RKO (cell line): ENCODE results near the gene PEMT.

ENCODE experiments used
- DNase-seq: peaks from one replicate; pipeline ENCODE4 v3.0.0-alpha.2; 2016; ENCODE audit warnings: low spot score

Gene PEMT

DNA sequence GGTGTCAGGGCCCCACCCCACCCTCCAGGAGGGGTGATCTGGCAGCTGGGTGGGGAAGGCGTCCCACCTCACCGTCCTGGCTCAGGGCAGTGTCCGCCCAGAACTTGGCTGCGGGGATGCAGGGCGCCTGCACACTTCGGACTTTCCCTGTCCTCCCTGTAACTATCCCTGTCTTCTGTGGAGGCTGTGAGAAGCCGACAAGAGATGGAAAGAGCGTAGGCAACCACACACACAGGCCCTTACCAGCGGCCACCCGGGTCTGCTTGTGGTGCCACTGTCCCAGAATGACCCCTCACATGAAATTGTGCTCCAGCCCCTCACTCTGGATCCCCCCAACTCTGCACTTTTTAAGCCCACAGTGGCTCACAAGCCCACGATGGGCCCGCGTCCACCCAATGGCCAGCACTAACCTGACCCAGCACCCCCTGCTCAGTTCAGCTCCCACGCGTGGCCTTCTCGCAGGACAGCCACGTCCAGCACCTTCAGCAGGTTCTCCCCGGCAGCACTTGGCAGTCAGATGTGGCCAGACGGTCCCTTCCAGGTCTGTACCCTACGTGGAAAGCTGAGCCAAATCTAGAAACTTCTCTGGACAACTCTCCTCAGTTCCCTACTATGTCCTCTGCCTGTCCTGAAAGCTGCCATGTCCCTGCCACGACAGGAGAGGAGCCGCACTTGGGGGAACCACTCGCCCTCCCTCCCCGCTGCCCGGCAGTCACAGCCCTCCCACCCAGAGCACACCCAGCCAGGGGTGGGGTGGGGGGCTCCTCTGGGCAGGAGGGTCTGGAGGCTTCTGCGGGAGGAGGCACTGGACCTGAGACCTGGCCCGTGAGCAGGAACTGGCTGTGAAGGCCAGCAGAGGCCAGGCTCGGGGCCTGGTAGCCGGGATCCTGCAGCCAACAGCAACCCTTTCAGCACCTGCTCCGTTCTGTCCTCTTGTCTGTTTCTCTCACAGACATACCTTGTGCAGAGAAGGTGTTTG is 38.0 kb downstream of the PEMT start:
- no peak for DNase-seq

DNA sequence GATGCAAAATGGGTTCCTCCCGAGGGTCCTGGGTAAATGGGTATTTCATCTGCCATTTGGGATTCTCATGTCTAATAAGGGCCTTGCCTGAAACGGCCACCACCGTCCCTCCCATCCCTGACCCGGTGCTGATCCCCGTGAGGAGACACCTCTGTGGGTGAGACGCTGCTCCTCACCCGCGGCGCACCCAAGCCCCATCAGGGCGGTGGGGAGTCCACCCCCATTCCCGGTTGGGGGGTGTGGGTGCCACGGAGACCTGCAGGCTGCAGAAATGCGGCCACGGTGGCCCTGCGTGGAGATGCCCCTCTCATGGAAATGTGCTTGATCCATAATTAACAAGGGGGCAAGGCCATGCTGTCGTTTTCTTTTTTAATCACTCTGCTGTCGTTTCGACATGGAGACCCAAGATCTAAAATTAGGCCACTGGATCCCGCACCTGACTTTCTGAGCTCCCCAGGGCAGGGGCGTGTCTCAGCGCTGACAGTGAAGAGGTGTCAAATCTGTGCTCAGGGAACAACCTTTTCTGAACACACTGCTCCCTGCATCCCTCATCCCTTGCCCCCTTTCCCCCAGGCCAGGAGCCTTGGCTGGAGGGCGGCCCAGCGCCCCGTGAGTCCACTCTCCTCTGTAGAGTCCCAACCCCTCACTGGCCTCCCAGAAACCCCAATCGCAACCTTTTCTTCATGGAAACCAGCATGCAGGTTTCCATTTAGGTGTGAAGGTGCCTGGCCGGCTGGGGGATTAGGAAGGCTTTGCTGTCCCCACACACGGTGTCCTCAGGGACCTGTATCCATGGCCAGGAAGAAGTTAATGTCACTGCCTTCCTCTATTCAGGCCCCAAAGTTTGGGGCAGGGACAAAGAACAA is 38.9 kb downstream of the PEMT start:
- DNase-seq, result no peak

DNA sequence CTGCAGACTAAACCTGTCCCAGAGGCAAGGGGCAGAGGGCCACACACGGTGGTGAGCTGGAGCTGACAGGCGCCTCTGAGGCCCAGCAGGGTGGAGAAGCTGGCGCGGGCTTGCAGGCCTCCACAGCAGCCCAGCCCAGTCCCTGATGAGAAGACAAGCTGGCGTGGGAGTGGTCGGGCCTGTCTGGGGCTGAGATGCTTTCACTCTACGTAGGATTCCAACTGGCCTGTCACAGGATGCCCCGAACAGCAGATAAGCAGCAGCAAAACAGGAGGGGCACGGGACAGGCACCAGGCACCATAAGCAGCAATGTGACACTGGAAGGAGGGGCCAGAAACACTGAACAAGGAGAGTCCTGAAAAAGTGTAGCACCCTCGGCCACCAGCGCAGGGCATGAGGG is 40.1 kb downstream of the PEMT start:
- no peak for DNase-seq

DNA sequence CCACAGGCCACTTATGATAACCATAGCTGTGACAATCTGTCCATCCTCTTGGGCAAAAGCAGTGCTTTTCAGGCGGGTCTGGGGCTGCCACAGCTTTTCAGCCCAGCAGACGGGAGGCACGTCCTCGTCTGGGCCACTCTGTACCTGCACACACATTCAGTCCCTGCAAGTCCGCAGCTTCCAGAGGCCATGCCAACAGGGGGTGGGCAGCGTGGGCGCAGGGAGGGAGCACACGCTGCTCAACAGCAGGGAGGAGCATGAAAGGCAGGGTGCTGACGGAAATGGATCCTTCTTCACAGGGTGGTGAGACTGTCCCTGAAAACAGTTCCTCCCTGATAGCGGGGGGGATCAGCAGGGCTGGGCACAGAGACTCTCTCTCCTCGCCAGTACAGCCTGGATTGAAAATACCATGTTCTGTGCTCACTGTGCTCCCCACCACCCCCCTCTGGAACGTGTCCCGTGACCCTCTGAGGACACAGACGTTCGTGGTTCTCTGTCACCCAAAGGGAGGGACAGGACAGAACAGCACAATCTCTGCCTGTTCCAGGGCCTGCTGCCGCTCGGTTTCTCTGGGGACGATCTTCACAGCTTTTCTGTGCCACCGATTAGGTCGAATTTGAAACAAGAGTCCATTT is 41.7 kb downstream of the PEMT start:
- DNase-seq, result no peak

DNA sequence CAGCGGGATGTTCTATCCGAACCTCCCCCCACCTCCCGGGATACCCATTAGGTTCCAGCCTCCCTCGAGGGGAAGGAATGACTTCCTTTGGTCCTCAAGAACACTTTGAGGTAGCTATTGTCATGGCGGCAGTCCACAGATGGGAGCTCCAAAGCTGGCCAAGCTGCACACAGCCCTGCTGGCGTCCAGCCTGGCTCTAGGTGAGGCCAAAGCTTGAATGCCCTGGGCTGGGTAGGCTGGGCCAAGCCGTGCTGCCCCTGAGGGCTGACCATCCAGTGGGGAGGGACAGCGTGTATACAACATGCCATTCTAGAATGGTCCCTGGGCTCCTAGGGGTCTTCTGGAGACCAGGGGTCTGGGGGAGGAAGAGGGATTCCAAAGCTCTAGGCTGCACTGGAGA is 43.5 kb downstream of the PEMT start:
- DNase-seq, result no peak

DNA sequence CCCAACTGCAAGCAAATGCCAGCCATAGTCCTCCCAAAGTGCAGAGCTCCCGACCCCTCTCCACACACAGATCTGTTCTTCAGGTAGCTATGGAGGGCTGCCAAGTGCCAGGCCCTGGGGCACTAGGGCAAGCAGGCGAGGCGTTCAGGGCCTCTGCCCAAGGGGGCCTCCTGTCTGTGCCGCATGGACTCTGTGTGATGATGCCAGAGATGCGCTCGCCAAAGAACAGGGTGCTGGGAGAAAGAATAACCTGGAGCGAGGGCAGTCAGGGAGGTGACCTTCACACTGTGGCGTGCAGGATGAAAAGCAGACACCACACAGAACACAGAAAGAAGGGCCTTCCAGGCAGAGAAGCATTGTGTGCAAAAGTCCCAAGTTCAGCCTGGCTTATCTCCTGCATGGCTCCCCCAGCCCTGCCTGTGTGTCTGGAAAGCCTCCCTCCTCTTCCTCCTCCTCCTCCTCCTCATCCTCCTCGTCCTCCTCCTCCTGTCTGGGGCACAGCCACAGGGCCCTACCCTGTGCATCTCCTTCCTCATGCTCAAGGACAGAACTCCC is 44.2 kb downstream of the PEMT start:
- no peak for DNase-seq

DNA sequence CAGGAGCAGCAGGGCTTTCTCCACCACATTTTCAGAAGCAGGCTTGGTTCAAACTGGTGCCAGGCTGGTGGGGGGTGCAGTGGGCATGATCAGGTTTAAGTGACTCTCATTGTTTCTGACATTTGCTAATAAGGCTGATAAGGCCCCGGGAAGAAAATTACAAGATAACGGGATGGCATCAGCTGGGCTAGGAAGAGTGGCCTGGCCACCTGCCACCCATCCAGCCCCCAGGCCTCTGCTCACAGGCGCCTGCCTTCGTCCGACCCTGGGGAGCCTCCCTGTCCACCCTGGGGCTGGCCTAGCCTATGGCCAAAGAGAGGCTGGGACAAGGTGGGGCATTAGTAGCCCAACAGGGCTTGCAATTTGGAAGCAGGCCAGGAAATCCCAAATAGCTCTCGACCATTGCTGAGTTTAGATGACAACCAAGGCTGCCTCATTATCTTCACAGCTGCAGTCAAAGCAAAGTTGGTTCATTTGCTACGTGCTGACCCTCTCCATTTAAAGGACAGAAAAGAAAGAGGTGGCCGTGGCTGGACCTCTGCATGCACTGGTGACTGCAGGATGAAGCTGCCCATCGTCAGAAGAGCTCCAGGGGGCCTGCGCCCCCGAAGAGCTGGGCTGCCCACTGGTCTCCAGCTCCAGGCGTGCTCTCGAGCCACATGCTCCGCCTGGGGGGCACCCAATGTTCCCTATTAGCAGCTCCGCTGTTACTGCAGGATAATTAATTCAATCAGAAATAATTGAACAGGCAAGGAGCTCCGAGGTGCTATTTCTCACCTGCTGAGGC is 44.9 kb downstream of the PEMT start:
- no peak for DNase-seq

DNA sequence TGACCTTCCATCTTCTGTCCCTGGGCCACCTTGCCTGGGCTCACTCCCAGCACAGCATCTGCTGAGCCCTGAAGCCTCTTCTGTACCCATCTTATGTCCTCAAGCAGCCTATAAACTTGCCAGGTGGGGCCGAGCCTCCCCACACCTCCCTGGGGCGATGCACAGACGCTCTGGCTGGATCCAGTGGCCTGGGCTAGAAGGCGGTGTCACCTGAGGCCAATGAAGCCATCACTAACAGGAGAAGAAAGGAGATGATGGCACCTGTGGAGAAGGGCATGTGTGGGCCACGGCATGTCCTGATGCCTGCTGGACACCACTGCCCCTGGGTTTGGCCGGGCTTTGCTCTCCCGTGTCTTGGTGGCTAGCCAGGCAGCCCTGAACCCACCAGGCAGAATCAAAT is 45.5 kb downstream of the PEMT start:
- no peak for DNase-seq

DNA sequence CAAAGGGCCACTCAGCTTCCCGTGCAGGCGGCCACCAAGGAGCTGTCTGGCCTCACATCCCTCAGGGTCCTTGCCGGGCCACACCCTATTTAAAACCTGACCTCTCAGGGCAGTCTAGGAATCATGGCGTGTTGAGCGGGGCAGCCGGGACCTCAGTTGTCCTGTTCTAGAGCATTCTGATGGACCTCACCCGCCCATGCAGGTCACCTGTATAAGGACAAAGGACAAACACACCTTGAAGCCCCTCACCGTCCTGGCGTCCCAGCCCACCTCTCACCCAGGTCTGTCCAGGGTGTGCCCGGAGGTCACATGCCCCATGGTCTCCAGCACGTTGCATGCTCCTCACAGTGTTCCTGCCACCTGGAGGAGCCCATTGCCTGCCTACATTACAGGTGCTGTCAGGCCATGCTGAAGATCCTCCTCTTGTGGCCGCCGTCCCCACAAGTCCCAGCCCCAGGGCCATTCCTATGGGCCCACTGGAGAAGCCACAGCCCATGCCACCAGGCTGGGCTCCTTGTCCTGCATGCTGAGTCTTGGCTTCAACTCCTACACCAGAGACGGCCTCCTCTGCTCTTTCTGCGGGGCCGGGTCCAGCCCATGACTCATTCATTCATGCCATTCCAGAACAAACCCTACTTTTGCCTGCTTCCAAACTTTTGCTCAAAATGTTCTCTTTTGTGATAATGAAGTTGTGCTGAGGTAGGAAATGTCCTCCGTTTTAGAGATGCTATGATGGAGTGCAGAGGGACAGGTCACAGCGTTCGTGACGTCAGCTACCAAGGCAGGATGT is 46.3 kb downstream of the PEMT start:
- DNase-seq, result no peak

DNA sequence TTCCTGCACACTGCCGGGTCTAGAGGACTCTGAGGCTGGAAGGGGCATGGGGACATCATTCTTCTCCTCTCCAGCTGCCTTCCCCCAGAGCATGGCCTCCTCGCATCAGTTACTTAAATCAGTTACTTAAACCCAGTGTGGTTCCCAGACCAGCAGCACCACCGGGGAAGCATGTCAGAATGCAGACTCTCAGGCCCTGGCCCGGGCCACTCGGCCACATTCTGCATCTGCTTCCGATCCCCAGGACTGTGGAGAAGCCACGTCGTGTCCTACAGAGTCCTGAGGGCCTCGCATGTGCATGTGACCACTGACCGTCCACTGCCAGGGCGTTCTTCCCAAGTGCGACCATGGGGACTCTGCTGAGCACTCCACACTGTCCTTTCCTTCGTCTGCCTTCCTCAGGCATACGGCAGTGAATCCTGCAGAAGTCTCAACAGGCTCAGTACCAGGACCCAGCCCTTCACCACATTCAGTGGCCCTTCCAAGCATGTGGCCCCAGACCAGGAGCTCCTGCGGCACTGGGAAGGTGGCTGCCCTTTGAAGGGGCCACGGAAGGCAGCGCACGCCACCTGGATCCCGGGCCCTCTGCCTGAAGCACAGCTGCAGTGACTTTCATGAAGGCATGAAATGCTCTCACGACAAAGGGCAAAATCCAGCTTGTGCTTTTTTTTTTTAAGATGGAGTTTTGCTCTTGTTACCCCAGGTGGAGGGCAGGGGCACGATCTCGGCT is 48.4 kb downstream of the PEMT start:
- DNase-seq, result no peak

DNA sequence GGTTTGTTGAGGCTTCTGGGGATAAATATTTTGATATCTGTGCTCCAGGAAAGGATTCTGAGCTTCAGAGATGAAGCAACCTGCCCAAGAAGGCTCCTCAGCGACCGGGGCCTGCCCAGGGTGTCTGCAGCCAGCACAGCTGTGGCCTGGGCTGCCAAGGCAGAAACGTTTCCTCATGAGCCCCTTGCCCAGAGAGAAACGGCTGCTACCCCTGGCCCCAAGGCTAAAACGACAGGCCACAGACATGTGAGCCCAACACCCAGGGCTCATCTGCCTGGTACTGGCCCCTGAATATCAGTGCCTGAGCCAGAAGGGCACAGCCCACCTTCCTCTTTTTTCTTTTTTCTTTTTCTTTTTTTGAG is 49.9 kb downstream of the PEMT start:
- no peak for DNase-seq

DNA sequence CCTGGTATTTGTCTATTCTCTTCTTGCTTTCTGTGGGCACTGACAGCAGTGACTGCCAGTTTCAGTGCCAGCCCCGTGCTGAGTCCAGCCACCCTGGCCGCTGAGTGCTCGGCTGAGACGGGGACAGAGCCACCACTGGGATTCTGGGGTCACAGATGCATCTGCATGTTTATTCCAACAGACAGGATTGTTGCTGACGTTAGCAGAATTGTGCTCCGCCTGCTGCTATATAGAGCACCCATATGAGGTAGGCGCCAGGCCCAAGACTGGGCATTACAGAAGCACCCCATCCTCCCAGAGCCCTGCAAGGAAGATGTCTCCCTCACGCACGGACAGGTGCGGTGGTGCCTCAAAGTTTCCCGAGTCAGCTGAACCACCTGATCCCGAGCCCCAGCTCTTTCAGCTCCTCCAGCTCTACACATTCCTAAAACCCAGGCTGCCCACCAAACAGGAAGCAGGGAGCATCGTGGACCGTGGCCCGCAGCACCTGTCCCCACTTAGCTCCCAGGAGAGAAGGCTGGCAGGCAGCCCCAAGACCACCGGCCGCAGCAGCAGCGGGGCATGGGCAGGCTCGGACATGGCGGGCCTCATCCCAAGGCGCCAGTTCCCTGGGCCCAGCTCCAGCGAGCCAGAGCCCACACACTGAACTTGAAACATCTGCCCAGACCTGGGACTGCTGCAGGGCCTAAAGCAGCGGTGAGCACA is 50.4 kb downstream of the PEMT start:
- DNase-seq, result no peak

DNA sequence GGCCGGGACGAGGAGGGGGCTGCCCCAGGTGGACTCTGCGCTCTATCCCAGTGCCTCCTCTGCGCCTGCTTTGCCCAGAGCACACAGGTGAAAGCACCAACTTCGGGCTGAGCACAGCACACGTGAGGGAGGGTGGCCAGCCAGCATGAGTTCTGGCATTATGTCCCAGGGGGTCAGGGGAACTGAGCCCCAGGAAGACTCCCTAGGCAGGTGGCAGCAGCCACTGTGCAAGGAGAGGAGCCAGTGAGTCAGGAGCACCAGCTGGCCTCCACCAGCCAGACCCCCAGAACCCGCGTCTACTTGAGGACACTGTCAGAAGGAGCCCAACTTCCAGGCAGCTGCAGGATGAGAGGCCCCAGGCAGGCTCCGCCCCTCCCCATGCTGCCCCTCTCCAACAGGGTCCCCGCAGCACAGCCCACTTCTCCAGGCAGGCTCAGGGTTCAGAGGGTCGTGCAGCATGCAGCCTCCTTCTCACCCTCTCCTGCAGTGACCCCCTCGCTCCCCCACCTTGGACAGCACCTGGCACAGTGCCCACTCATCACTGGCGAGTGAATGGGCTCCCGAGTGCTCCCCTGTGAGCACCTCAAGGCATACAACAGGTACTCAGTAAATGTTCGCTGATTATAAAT is 51.1 kb downstream of the PEMT start:
- DNase-seq, result no peak

DNA sequence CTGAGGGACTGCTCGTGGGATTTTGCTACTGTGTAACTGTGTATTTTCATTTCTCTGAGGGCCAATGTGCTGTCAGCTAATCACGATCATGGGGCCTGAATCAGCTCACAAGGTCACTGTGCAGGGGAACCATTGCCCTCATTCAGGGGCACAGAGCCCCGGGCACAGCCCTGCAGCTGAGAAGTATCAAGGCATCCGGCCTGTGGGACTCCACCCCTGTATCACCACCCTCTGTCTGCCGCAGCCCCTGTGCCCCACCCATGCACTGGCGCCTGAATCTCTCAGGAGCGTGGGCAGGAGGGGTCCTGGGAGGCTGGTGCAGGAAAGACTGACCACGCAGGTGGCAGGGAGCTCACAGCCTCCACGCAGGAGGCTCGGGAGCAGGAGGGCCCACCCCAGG is 51.9 kb downstream of the PEMT start:
- DNase-seq, result no peak

DNA sequence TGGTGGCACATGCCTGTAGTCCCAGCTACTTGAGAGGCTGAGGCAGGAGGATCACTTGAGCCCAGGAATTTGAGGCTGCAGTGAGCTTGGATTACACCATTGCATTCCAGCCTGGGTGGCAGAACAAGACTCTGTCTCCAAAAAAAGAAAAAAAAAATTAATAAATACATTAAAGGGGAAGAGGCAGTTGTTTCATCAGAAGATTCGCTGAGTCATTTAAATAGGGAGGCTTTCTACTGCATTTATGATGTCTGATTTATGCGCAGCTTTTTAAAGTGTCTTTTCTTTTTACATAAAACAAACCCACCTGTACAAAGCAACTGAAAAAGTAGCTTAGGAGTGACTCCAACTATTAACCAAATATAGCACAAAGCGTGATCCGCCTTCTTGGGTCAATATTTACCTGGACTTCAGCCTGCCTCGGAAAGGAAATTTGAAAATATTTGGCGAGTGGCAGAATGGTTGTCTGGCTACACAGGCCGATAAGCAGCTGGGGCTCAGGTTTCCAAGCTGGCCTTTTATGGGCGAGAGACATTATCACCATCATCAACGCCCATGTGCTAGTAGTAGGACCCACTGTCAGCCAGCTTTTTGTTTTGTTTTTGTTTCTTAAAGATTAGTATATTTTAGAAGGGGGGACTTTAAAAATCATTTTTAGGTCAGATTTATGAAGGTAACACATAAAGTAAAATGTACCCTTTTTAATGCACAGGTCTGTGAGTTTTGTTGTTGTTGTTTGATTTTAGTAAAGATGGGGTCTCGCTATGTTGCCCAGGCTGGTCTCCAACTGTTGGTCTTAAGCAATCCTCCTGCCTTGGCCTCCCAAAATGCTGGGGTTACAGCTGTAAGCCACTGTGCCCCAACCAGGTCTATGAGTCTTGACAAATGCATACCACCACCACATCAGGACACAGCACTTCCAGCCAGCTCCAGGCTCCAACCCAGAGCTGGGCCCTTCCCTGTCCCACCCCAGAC is 52.8 kb downstream of the PEMT start:
- DNase-seq, result no peak

DNA sequence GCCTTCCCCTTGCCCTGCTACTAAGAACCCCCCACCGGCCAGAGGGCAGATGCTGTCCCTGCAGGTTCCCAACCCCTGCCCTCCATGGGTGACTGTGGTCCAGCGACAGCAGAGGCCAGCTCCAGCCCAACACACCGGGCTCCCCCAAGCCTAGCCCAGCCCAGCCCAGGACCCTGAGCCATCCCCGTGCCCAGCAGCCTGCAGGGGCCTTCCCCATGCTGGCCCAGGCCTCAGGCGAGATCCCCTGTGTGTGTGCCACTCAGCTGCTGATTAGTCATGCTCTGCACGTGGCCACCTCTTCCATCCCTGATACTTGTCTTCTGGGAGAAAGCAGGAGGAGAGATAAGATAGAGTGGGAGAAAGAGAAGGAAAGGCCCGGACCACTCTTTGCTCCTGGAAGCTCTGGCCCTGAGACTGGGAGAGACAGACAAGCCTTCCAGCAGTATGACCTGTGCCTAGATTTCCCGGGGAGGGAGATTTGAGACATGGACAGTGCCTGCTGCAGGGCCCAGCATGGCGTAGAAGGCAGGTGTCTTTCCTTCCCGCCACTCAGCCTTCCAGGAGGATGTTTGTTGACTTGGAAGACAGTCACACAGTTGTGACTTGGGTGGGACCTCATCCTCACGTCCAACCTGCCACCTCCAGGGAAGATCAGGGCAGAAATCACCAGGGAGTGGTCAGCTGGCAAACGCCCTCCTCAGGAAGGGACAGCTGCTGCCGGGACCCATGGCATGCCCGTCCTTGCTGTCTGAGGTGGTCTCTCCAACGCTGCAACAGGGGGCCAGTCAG is 54.0 kb downstream of the PEMT start:
- no peak for DNase-seq

DNA sequence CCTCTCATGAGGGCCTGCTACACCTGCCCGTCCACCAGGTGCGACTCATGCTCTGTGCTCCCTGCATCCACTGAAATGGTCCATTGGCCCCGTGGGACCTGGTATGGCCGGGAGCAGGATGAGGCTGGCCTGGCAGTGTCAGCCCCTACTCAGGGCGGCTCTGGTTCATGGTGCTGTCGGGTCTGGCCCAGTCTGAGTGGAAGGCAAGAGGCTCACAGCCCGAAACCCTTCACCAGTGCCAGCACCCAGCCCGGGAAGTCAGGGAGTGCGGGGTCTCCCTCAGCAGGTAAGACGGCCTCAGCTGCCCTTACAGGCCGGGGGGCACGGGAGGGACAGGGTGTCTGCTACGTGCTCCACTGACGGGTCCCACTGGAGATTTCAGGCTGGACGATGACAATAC is 54.8 kb downstream of the PEMT start:
- no peak for DNase-seq
